HG03135 (cell line): ENCODE data around the gene NOP9.
"Not testable (repeated sequence)": the region's sequence is repeated elsewhere in the genome, so short reads cannot be mapped to it uniquely, and the experiment has no call there.

ENCODE experiments used
- ATAC-seq: cut with Tn5 transposase; IDR thresholded peaks from one replicate; pipeline ENCODE4 v1.9.1; 2021; ENCODE audit warnings: mild to moderate bottlenecking, moderate library complexity; ENCODE audit not compliant: unreplicated experiment

NOP9 gene

GRCh38 chr14:24323341-24323740 lies 23.7 kb downstream of the NOP9 start:
- no peak for ATAC-seq

- no peak for ATAC-seq
These were observed 24.4 kb downstream of the NOP9 start for GRCh38 chr14:24324024-24324423.

- ATAC-seq, result no peak
These were observed 25.4 kb downstream of the NOP9 start for GRCh38 chr14:24325041-24325530.

- ATAC-seq, result no peak
These were observed 26.3 kb downstream of the NOP9 start for GRCh38 chr14:24325963-24326362.

DNA sequence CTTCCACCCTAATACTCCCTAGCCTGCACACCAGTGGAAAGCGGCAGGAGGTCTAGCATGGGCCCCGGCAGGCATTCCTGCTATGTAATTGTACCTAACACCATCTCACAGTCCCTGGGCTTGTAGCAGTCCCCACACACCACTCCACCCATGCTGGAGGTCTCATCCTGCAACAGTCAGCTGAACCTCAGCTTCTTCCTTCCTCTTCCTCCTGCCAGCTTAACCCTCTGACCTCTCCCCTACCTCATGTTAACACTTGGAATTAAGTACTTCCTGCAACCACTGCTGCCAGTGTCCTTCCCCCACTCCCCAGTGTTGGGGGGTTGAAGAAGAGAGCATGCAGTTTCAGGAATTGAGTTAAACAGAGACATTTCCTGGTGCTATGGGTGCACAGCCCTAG lies 27.7 kb downstream of the NOP9 start:
- no peak for ATAC-seq

DNA sequence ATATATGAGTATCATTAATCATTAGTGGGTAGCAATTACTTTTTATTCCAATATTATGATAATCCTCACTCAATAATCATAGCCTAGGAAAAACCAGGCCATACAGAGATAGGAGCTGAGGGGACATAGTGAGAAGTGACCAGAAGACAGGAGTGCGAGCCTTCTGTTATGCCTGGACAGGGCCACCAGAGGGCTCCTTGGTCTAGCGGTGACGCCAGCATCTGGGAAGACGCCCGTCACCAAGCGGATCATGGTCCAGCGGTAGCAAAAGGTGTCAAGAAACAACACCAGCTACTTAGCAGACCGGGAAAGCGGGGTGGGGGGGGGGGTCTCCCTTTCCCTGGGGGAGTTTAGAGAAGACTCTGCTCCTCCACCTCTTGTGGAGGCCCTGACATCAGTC lies 28.3 kb downstream of the NOP9 start:
- not testable (repeated sequence) for ATAC-seq

DNA sequence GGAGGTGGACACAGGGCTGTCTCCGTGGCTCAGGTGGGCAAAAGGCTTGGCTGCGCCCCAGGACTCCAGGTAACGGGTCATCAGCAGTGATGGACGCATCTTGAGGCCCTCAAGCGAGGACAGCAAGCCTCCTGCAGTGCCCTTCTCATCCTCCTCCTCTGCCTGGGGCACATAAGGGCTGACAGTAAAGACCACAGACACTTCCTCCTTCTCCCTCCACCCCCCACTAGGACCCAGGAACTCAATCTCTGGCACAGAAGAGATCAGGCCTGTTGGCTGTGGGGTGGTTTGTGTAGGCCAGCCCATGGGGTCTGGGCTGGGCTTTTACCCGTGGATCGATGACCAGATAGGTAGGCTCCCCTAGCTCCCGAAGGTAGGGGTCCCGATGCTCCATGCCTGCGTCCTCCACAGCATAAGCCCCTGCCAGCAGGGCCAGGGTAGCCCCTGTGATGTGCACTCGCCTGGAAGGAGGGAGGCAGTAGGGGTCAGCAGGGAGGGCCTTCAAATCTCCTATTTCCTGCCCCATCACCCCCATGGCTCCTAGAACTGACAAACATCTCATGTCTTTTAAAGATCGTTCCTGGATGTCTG lies 29.5 kb downstream of the NOP9 start:
- no peak for ATAC-seq

DNA sequence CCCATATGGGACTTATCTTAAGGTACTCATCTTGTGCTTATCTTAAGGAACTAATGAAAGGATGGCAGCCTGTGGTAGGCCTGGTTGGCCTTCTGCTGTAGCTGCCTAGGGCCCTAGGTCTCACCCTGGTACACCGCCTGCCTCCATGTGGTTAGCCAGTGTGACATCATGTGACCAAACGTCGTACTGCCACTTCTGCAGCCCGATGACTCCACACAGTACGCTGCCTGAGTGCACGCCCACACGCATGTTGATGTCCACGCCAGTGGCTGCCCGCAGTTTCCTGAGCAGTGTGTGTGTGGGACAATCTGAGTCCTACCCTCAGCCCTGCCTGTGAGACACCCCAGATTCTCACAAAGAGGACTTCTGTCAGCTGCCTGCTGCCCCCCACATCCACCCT lies 30.1 kb downstream of the NOP9 start:
- no peak for ATAC-seq

DNA sequence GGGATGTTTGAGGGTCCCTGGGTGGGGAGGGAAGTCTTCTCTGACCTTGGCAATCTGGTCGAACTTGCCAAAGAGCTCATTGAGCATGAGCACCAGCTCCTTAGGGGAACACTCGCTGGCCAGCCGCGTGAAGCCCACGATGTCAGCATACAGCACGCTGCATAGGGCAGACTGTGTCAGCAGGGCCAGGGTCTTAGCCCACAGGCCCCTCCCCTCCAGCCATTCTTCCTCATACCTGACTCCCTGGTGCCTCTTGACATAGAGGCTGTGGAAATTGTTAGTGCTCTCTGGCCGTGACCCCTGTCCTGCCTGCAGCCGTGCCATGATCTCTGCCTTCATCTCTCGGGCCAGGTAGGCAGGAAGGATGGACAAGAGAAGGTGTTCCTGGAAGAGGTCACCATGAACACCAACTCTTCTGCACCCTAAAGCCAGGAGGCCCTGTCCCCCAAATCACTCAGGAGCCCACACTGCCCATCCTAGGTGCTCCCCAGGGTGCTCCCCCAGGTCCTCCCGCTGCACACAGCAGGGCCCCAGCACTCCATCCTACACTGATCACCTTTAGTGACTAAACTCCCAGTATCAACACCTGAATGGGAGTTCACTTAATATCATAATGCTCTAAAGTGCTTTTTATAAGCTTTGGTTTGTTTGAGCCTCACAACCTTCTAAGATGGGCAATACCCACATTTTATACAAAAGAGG lies 31.5 kb downstream of the NOP9 start:
- no peak for ATAC-seq

DNA sequence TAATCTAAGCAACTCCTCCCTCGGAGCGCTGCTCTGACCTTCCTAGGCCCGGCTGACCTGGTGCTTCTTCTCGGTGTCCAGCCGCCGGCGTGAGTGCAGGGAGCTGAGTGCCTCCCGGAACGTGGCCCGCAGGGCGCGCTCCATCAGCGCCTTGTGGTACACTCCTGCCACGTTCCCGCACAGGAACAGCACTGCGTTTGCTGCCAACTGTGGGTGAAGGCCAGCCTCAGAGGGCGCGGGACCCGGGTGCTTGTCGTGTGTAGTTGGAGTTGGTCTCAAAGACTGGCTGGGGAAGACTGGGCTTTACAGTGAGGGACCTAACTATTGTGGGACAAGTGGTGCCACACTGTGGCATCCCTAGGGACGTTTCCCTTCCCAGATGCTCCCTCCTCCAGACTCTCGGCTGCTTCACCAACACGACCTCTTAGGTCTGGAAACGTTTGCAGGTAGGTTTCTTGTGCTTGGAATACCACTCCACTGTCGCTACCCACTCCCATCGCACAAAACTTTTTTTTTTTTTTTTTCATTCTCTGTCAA lies 32.1 kb downstream of the NOP9 start:
- no peak for ATAC-seq

DNA sequence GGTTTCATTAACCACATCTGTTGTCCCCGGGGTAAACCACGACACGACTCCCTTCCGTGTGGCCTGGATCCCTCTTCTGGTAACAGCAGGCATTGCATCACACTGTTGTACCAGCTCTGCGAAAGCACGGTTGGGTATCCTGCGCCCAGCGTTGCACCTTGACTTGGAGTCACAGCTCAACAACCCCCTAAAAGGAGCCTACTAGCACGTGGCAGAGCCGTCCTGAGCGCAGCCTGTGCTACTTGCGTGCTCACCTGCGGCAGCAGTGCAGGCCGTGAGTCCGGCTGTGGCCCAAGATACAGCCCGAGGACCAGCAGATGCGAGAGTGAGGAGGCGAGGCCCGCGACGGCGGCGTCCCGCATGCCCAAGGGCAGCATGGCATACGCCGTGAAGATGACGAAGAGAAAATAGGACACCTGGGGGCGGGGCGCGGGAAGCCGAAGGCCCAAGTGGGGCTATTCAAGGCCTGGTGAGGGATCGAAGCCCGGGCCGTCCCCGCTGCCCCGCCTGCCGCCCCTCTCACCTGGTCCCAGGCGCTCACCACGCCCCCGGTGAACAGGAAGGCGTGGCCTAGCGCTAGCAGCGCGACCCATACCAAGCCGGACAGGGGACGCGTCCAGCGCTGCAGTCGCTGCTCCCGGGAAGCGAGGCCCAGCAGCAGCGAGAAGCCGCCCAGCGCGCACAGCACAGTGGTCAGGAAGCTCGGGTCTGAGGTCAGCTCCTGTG lies 32.8 kb downstream of the NOP9 start:
- peak; percentile 86 for ATAC-seq

GRCh38 chr14:24334431-24335291 lies 35.0 kb downstream of the NOP9 start, which contains the start of gene ADCY4:
ADCY4 (minus strand) TSS chr14:24335071; CDS start chr14:24334652, 419 bp downstream.
- ATAC-seq, result no peak

DNA sequence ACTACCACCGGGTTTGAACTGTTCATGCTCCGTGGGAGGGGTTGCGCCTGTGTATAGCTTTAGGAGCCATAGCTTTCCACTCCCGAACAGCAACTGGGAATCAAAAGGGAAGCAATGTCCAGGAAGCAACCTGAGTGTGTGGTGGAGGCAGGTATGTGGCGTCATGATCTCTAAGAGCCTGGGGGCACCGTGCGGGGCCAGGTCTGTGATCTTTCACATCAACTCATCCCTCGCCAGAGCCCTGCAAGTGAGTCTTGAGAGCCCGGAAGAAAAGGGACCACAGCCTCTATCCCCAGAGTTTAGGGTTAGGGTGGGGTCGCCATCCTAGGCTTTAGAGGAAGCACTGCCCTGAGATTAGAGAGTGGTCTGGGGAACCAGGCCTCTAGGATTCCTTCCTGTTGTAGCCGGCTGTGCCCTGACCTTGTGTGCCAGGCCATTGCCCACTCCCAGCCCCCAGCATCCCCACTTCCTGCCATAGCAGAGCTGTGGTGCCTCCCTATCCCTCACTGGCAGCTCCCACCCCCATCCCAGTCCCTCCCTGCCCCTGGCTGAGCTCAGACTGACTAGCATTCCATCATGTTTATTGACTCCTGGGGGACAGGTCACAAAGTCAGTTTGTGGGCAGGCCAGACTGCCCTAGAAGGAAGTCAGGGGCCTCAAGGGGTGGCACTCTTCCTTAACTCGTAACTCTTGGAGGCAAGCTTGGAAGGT lies 36.0 kb downstream of the NOP9 start:
- no peak for ATAC-seq

GRCh38 chr14:24337144-24337823 lies 37.6 kb downstream of the NOP9 start:
- no peak for ATAC-seq

DNA sequence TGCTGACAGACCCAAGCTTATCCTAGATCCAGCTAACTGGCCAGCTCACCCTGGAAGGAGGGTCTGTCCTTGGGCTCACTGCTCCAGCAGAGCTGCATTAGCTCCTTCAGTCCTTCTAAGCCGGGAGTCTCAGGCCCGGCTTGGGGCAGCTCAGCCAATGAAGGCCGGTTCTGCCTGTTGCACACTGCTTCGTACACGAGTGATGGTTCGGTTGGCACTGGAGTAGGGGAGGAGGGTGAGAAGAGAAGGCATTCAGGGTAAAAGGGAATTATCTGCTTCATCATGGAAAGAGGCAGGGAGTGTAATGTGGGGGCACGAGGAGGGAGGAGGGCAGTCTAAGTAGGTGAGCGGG lies 38.1 kb downstream of the NOP9 start:
- no peak for ATAC-seq

DNA sequence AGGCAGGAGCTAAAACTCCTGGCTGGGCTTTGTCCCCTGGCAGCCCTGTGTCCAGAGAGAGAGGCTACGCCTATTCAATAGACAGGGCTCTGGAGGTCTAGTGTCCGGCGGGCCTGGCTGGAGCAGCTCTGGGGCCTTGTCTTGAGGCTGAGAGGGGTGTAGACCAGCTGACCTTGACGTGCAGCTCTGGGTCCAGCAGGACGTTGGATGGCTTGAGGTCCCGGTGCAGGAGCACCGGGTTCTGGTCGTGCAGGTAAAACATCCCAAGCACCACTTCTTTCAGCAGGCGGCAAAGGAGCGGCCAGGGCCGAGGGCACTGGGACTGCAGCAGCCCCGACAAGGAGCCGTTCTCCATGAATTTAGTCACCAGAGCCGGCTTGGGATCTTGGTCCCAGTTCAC lies 39.2 kb downstream of the NOP9 start:
- no peak for ATAC-seq

- peak; percentile 75 for ATAC-seq
These were observed 39.9 kb downstream of the NOP9 start, which contains the start of gene RIPK3 for GRCh38 chr14:24339284-24340151. RIPK3 (minus strand) TSS chr14:24339991; CDS start chr14:24339826, 165 bp downstream.

- no peak for ATAC-seq
These were observed 41.0 kb downstream of the NOP9 start for GRCh38 chr14:24340606-24341005.

GRCh38 chr14:24342889-24343288 lies 43.2 kb downstream of the NOP9 start:
- ATAC-seq, result no peak
